Stimulated activated CD4-positive, alpha-beta T cell treated with anti-CD3 and anti-CD28 coated beads, Interleukin-2, amount 100 ng/mL, for 48 hours (primary cell): ENCODE data around the gene DLGAP3.
"Not testable (repeated sequence)": the region's sequence is repeated elsewhere in the genome, so short reads cannot be mapped to it uniquely, and the experiment has no call there.

Source experiments
- DNase-seq, 2 donors: peaks; one replicate each; pipeline ENCODE4 v3.0.0-alpha.2; 2020

DLGAP3 gene

GRCh38 chr1:34828611-34829010 is 100.8 kb downstream of the DLGAP3 start:
- no peak for DNase-seq

GRCh38 chr1:34827341-34827941 is 102.0 kb downstream of the DLGAP3 start:
- DNase-seq: no peak

DNA sequence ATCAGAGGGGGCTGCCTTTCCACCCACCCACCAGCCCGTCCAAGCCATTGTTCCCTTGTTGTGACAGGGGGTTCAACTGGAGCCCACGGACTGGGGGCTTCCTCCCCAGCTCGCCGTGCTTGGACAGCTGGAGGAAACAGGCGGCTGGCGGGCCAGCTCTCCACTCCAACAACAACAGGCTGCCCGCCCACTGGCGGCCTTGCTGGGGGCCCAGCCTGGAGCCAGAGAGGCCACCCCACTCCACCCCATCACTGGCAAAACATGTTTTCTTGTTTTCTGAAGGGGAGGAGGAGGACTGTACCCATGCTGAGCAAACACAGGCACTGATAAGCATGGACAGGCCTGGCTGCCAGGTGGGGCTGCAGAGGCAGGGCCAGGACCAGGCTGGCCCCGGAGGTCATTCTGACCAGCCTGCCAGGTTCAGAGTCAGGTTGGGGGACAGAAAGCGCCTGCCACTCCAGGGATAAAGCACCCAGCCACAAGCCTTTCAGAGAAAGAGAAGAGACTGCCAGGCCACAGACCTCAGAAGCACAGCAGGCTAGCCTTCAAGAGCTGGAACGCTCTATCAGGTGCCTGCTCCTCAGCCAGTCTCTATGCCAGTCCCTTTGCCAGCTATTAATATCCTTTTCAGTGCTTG is 103.9 kb downstream of the DLGAP3 start:
- no peak for DNase-seq

DNA sequence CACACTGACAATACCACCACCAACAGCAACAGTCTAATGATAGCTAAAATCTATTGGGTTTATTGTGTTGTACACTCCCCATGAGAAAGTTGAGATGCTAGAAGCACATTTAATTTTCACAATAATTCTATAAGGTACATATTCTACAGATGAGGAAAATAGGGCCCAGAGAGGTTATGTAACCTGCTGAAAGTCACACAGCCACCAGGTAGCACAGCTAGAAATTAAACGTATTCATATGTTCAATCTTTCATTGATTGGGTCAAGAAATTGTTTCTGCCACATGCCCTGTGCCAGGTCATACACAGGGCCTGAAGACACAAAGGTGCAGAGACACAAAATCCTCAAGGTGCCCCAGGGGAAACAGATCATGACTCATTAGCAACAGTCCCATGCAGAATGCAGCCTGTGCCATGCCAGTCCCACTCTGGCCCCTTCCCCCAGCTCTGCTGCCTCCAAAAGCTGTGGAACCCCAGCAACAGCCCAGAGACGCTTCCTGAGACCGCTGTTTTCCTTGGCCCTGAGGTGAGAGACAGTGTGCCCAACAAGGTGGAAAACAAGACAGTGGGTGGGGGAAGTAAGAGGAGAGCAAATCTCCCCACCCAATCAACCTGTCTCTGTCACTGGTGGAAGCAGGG is 104.5 kb downstream of the DLGAP3 start:
- DNase-seq: no peak

DNA sequence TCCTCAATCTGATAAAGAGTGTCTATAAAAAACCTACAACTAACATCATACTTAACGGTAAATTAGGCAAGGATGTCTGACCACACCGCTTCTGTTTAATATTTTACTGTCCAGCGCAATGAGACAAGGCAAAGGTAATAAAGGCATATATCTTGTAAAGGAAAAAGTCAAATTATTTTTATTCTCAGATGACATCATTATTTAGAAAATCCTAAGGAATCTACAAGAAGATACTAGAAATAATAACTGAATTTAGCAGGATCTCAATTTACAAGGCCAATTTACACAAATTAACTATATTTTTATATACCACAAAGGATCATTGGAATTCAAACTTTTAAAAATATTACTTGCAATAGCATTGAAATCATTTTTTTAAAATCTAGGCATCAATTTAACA is 107.2 kb downstream of the DLGAP3 start:
- DNase-seq: no peak

- DNase-seq: not testable (repeated sequence)
These were observed 110.6 kb downstream of the DLGAP3 start for GRCh38 chr1:34818862-34819261.

GRCh38 chr1:34816778-34817177 is 112.7 kb downstream of the DLGAP3 start:
- DNase-seq: no peak

GRCh38 chr1:34816332-34816731 is 113.1 kb downstream of the DLGAP3 start:
- DNase-seq: no peak
